GM12878 (cell line): ENCODE results near the gene TRRAP. TPM values are rescaled to one million over a fixed set of nuclear protein-coding genes. Genes with fewer than 3 reads are reported as not detected.

Experiments
- ATAC-seq: fragments of 200-7000 bp; cut with Tn5 transposase; 3 replicates; pipeline ENCODE4 v1.9.1; 2020; ENCODE audit warnings: mild to moderate bottlenecking, moderate library complexity
- BruUV-seq: library from RNA; stranded (reverse); fragments of 400-500 nt; replicated peaks from 2 replicates; lab custom pipeline; 2021; lab: Mats Ljungman, UMichigan
- CTCF ChIA-PET: fragments of 300-600 bp; sonication (Branson Sonifier 250); formaldehyde crosslinking; extraction: SDS; loops from one replicate; lab custom pipeline; 2021; ENCODE audit warnings: inconsistent platforms; lab: Yijun Ruan, JAX
- POLR2A ChIA-PET: fragments of 350-600 bp; formaldehyde crosslinking; extraction: SDS; loops from one replicate; lab custom pipeline; 2021; ENCODE audit warnings: inconsistent platforms; lab: Charles Lee
- RAD21 ChIA-PET: fragments of 300-600 bp; sonication (Branson Sonifier 250); formaldehyde crosslinking; loops from one replicate; lab custom pipeline; 2023; ENCODE audit warnings: antibody characterized with exemption; ENCODE audit not compliant: unreplicated experiment; lab: Charles Lee
- SMC1A ChIA-PET: fragments of 300-600 bp; sonication (Branson Sonifier 250); formaldehyde crosslinking; loops from one replicate; lab custom pipeline; 2023; ENCODE audit not compliant: unreplicated experiment, uncharacterized antibody; lab: Charles Lee
- DNase-seq: peaks from one replicate; pipeline ENCODE4 v3.0.0-alpha.2; 2011; ENCODE audit warnings: low read depth, low spot score
- FAIRE-seq: peaks from 3 replicates; lab custom pipeline; 2011; peaks lifted over from hg19 to GRCh38; lab: Jason Lieb, UNC
- H2AFZ ChIP-seq: 2 replicates; pipeline ENCODE4 v1.6.0; 2011; ENCODE audit warnings: low read depth, low read length, control low read depth; ENCODE audit not compliant: control insufficient read depth
- H3K27ac ChIP-seq: 2 replicates; pipeline ENCODE4 v1.5.1; 2011; ENCODE audit warnings: control low read depth; ENCODE audit not compliant: control insufficient read depth, insufficient read depth
- H3K27me3 ChIP-seq, 2 experiments: replicated peaks in 1 of 2; 2 replicates each; pipeline versions ENCODE4 v1.6.0 to v1.6.1; 2011; ENCODE audit warnings: low read length in 1 of 2; ENCODE audit not compliant: control insufficient read depth in 2 of 2, insufficient read depth in 2 of 2
- H3K36me3 ChIP-seq, 2 experiments: 2 replicates each; pipeline ENCODE4 v1.5.1; 2011; ENCODE audit warnings: low read length in 1 of 2; ENCODE audit not compliant: control insufficient read depth in 2 of 2, insufficient read depth in 2 of 2
- H3K4me1 ChIP-seq: 2 replicates; pipeline ENCODE4 v1.6.1; 2011; ENCODE audit warnings: mild to moderate bottlenecking, low read length, moderate library complexity, mixed read lengths; ENCODE audit not compliant: control insufficient read depth, insufficient read depth
- H3K4me2 ChIP-seq: 2 replicates; pipeline ENCODE4 v1.6.0; 2011; ENCODE audit warnings: control low read depth; ENCODE audit not compliant: control insufficient read depth, insufficient read depth
- H3K4me3 ChIP-seq: fragments of 200-600 bp; sonication (generic); 2 replicates; pipeline ENCODE4 v1.5.1; 2016
- H3K79me2 ChIP-seq: 2 replicates; pipeline ENCODE4 v1.6.0; 2011; ENCODE audit warnings: low read length; ENCODE audit not compliant: control insufficient read depth, insufficient read depth
- H3K9ac ChIP-seq: 2 replicates; pipeline ENCODE4 v1.8.0; 2011; ENCODE audit warnings: low read length, control low read depth, mixed read lengths; ENCODE audit not compliant: control insufficient read depth, insufficient read depth
- H3K9me3 ChIP-seq: replicated peaks from 3 replicates; pipeline ENCODE4 v1.5.1; 2011; ENCODE audit warnings: mild to moderate bottlenecking, low read length; ENCODE audit not compliant: control insufficient read depth, insufficient read depth
- H4K20me1 ChIP-seq: 2 replicates; pipeline ENCODE4 v1.6.0; 2011; ENCODE audit not compliant: control insufficient read depth, insufficient read depth
- EED ChIP-seq: sonication (generic); IDR thresholded peaks from 2 replicates; pipeline ENCODE4 v1.6.1; 2016; ENCODE audit warnings: antibody characterized with exemption, low read depth
- ELK1 ChIP-seq: IDR thresholded peaks from 2 replicates; pipeline ENCODE4 v1.6.1; 2012; ENCODE audit warnings: low read depth, low read length, improper control_type of control experiment
- HDAC6 ChIP-seq: fragments of 200-600 bp; sonication (generic); IDR thresholded peaks from one replicate; pipeline ENCODE4 v1.8.0; 2017; ENCODE audit warnings: antibody characterized with exemption; ENCODE audit not compliant: unreplicated experiment
- IKZF2 ChIP-seq, 2 experiments: fragments of 450-650 bp; IDR thresholded peaks; 2 replicates each; pipeline ENCODE4 v1.6.1; 2017; ENCODE audit warnings: mild to moderate bottlenecking in 2 of 2, moderate library complexity in 2 of 2
- IRF5 ChIP-seq: fragments of 450-650 bp; IDR thresholded peaks from 2 replicates; pipeline ENCODE4 v1.6.1; 2017; ENCODE audit warnings: borderline replicate concordance
- JUND ChIP-seq: IDR thresholded peaks from 2 replicates; pipeline ENCODE4 v1.6.1; 2012; ENCODE audit warnings: low read depth, mild to moderate bottlenecking, low read length, improper control_type of control experiment, moderate library complexity
- MTA2 ChIP-seq: fragments of 450-650 bp; IDR thresholded peaks from 2 replicates; pipeline ENCODE4 v1.6.1; 2016; ENCODE audit warnings: low read depth, mild to moderate bottlenecking, moderate library complexity
- MXI1 ChIP-seq: fragments of 150-350 bp; IDR thresholded peaks from 2 replicates; pipeline ENCODE4 v1.6.1; 2011; ENCODE audit warnings: low read depth, mild to moderate bottlenecking, inconsistent platforms, low read length, improper control_type of control experiment
- POLR2A ChIP-seq: IDR thresholded peaks from 2 replicates; pipeline ENCODE4 v1.6.1; 2011; ENCODE audit warnings: low read depth, mild to moderate bottlenecking, low read length
- PRDM15 ChIP-seq: fragments of 450-650 bp; formaldehyde crosslinking; IDR thresholded peaks from 2 replicates; pipeline ENCODE4 v1.4.0; 2020; ENCODE audit warnings: mild to moderate bottlenecking, moderate library complexity
- SIX5 ChIP-seq: IDR thresholded peaks from 2 replicates; pipeline ENCODE4 v1.6.1; 2011; ENCODE audit warnings: mild to moderate bottlenecking, low read depth, low read length, moderate library complexity; ENCODE audit not compliant: severe bottlenecking
- SMARCA5 ChIP-seq: fragments of 450-650 bp; IDR thresholded peaks from 2 replicates; pipeline ENCODE4 v1.6.1; 2017; ENCODE audit warnings: mild to moderate bottlenecking
- ZNF687 ChIP-seq: fragments of 450-650 bp; IDR thresholded peaks from 2 replicates; pipeline ENCODE4 v1.6.1; 2017; ENCODE audit warnings: mild to moderate bottlenecking, moderate library complexity
- WGBS: methylation state at CpG from one replicate; pipeline ENCODE4 v1.1.6; 2016; ENCODE audit warnings: low lambda C conversion rate; ENCODE audit not compliant: insufficient replicate concordance, insufficient coverage; ENCODE audit errors: missing lambda C conversion rate; 5-methylcytosine and 5-hydroxymethylcytosine counted together
- in situ Hi-C: fragments of 300-500 bp; cut with MboI; formaldehyde crosslinking; loops from 9 replicates; pipeline ENCODE4 v1.14.3; 2018; ENCODE audit warnings: mixed read lengths
- intact Hi-C: fragments of 100-400 bp; cut with micrococcal nuclease; formaldehyde crosslinking; loops from one replicate; pipeline ENCODE4 v1.14.2; 2022; ENCODE audit not compliant: unreplicated experiment
- polyA plus RNA-seq, 11 experiments: library from polyadenylated mRNA; depleted of rRNA in 4 of 11; unstranded in 6 of 11; stranded (reverse) in 5 of 11; fragments of >200 nt; fragmentation: Nextera tagmentation in 4 of 11; fragmentation: Illumina TruSeq in 1 of 11; extraction: Ambion mirVana in 4 of 11; extraction: Trizol in 1 of 11; gene quantifications; 1 replicate in 1 of 11; 2 replicates in 10 of 11; pipeline versions ENCODE4 v1.2.1 to v1.2.3, GENCODE V29; 2011 to 2016; ENCODE audit warnings: inconsistent platforms in 2 of 11, missing spikeins in 2 of 11, low read depth in 1 of 11
- total RNA-seq, 4 experiments: library from RNA; depleted of rRNA in 3 of 4; stranded (reverse); fragments of >200 nt in 3 of 4; fragmentation: Illumina TruSeq in 1 of 4; extraction: Trizol in 1 of 4; gene quantifications; 2 replicates each; pipeline versions ENCODE4 v1.2.1 to v1.2.3, GENCODE V29; 2013 to 2021

The TRRAP gene
- total and polyA plus RNA-seq, 10 of the 15 experiments (the other 5 are each of a cell fraction or from before 2014, with no cell fraction given), result 1.1 to 39.3 (median 8.5) TPM

- no peaks in the 10 kb centered on the region for H4K20me1 ChIP-seq
- WGBS, result 94% methylated on average over 25 of the region's 25 CpGs
- BruUV-seq, result no TSS peak
- H2AFZ ChIP-seq, result no peak overlapping the region
- ChIA-PET SMC1A (no interaction called here), RAD21 (no interaction called here), POLR2A (no interaction called here), CTCF (interaction anchor here (0.9 to 1.6 kb wide), 3 partner anchors 11 to 300 kb away, joined by 3 to 4 read pairs (median 3); no protein-coding TSS in a partner anchor)
- TF ChIP-seq SIX5 (no peak), JUND (no peak), EED (no peak), IRF5 (no peak), ZNF687 (no peak), HDAC6 (no peak), IKZF2 (IDR thresholded peaks at IDR 0.05) (no peak), POLR2A (no peak), PRDM15 (CRISPR knock-in tag) (no peak), ELK1 (no peak), MTA2 (no peak), SMARCA5 (no peak), MXI1 (no peak)
- no peak; the same call in 2 of the 3 replicates for ATAC-seq
- no peaks in the 10 kb centered on the region for H3K79me2 ChIP-seq
- DNase-seq, result no peak
- no peaks in the 10 kb centered on the region for H3K27me3 ChIP-seq
- no peak overlapping the region for H3K4me2 ChIP-seq
- H3K4me1 ChIP-seq, result no peaks in the 10 kb centered on the region
- intact Hi-C loops (no loop called here), in situ Hi-C loops (no loop called here)
- no peak for FAIRE-seq
- H3K4me3 ChIP-seq, result no peak overlapping the region
- H3K9me3 ChIP-seq, result no peaks in the 10 kb centered on the region; the same call in 2 of the 3 replicates
- no peak overlapping the region for H3K9ac ChIP-seq
- peaks cover 31 to 48% of the 10 kb centered on the region in 2 experiments for H3K36me3 ChIP-seq
- no peak overlapping the region for H3K27ac ChIP-seq
Measured at GRCh38 chr7:99013266-99014112, 135.2 kb downstream of the TRRAP start.
